Retina (tissue), 1 donor: ENCODE results near the gene ABCA7.
"Not testable (repeated sequence)": the region's sequence is repeated elsewhere in the genome, so short reads cannot be mapped to it uniquely, and the experiment has no call there.

ENCODE experiments used
- DNase-seq: peaks from one replicate; pipeline ENCODE4 v3.0.0-alpha.2; 2016

The ABCA7 gene

DNA sequence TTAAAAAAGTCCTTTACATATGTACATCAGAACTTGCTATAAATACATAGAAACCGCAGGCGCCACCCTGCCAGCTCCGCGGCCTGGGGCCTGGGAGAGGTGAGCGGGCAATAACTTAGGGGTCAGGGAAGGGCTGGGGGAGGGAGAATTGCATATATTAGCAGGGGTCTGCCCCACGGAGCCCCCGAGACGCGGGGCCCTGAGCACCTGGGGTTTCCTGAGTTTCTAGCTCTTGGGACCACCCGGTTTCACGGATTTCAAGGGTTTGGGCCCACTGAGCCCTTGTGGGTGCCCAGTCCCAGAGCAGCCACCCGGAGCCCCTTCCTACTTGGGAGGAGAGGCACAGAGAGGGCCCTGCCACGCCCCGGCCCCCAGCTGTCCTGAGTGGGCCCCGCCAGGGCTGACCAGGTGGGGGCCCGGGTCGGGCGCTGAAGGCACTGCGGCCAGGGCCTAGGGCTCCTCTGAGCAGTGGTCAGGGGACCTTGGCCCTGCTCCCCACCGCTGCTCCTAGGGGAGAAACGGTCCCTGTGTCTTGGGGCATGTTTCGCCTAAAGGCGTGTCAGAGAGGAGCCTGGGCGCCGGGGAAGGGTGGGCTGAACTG is 67.9 kb downstream of the ABCA7 start:
- DNase-seq, result no peak

DNA sequence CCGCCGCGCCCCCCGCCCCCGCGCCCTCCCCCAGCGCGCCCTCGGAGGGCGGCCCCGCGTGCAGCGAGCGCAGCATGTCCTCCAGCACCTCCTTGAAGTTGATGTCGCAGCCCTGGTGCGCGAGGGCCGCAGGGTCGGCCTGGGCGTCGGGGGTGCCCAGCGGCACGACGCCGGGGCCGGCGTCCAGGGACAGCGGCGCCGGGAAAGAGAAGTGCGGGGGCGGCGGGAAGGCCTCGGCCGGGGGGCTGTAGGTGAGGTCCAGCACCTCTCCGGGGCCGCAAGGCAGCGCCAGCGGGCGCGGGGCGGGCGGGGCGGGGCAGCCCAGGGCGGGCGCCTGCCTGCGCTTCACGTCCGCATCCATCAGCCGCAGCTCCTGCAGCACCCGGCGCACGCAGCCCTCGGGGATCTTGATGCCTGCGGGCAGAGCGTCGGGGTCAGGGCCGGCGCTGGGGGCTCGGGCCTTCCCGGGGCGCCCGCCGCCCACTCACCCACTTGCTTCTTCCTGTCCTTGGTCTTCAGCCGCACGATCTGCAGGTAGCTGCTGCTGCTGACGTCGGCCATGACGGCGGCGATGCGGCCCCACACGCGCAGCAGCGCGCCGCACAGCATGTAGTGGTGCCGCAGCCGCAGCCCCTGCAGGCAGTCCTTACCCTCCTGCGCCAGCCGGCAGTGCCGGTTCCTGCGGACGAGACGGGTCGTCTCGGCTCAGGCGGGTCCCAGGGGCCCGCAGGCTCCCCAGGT is 68.6 kb downstream of the ABCA7 start:
- no peak for DNase-seq

DNA sequence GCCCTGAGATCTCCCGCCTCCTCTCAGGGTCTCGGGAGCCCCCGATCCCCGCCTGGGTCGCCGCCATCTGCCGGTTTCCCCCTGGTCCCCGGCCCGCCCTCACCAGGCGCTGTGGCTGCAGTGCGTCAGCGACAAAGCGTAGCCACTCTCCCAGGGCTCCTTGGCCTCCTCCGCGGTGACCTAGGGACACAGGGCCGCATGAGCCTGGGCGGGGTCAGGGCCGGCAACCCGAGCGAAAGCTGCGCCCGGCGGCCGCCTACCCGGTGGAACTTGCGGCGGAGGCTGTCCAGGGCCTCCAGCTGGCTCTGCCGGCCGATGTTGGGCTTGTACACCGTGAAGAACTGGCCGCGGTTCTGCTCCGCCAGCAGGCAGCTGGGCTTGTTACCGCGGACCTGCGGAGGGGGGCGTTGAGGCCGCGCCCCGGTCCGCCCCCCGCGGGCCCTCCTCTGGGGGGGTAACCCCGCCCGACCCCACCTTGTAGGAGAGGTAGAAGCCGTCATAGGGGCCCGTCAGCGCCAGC is 69.2 kb downstream of the ABCA7 start:
- no peak for DNase-seq

DNA sequence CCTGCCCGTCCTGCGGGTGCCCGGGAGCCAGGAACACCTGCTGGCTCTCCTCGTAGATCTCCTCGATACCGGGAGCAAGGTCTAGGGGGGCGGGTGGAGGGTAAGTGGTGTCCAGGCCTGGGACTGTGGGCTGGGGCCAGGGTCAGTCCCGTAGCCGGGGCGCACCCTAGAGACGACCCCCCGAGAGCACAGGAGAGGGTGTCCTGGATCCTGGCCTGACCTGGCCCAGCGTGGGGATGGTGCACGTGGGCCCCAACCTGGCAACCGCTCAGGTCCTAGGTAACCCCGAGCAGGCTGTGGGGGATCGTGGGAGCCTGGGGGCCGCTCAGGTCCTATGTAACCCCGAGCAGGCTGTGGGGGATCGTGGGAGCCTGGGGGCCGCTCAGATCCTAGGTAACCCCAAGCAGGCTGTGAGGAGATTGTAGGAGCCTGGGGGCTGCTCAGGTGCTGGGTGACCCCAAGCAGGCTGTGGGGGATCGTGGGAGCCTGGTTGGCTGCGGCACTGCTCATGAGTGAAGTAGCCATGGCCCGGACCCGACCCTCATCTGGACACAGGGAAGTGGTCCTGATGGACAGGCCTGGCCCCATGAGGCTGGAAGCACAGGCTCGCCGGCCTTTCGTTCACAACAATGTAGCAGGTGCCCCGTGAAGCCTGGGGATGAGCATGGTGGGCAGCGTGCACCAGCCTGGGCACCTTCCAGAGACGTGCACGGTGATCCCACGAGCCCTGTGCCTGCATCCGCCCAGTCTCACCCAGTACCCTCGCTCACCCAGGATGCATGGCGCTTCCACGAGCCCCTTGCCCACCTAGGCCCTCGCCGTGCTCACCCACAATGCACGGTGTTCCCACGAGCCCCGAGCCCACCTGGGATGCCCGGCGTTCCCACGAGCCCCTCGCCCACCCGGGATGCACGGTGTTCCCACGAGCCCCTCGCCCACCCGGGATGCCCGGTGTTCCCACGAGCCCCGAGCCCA is 70.1 kb downstream of the ABCA7 start:
- no peak for DNase-seq

DNA sequence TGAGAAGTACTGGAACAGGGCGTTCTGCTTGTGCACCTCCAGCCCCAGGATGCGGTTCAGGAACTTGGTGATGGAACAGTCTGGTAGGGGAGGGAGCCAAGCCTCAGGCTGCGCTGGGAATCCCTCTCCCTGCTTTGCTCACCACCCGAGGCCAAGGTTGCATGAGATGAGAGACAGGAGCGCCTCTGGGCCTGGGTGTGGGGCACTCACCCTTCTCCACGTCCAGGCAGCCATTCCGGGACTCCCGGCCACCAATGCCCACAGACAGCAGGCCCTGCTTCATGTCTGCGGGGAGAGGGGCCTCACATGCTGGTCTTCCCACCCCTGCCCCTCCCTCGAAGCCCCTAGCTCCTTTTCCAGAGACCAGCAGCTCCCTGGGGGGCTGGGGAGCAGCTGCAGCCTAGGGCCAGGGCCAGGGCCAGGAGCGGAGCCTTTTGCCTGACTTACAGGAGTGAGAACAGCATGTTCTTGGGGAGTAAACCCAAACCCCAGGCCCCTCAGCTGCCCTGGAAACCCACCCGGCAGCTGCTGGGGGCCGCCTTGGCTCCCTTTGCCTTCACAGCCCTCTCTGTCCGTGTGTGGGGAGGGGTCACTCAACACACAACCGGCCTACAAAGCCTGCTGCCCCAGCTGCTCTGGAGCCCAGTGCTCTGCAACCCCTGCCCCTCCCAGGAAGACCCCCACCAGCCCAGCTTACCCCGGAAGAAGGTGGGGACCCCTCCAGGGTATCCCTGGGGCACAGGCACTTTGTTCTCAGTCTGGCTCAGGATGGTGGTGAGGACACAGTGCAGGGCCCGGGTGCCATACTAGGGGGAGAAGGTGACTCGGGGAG is 71.1 kb downstream of the ABCA7 start:
- DNase-seq, result peak; percentile 51

DNA sequence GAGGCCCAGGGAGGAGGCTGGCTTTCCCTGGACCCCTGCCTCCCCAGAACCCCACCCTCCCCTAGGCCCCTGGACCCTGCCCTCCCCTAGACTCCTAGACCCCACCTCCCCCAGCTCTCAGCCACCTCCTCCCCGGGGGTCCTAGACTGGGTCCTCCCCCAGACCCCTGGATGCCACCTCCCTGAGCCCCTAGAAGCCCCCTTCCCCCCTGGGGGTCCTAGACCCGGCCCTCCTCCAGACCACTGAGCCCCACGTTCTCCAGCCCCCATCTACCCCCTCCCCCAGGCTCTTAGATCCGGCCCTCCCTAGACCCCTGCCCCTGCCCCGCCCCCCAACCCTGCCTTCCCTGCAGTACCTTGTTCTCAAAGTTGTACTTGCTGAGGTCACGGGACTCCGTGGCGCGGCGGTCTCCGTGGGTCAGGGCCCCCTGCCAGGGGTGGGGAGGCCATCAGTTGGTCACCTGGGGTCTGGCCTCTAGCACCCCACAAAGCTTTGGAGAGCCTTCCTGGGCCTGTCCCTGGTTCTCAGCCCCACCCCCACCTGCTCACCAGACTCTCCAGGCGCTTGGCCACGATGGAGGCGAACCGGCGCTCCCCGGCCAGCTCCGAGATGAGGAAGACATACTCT is 71.8 kb downstream of the ABCA7 start:
- DNase-seq, result no peak

DNA sequence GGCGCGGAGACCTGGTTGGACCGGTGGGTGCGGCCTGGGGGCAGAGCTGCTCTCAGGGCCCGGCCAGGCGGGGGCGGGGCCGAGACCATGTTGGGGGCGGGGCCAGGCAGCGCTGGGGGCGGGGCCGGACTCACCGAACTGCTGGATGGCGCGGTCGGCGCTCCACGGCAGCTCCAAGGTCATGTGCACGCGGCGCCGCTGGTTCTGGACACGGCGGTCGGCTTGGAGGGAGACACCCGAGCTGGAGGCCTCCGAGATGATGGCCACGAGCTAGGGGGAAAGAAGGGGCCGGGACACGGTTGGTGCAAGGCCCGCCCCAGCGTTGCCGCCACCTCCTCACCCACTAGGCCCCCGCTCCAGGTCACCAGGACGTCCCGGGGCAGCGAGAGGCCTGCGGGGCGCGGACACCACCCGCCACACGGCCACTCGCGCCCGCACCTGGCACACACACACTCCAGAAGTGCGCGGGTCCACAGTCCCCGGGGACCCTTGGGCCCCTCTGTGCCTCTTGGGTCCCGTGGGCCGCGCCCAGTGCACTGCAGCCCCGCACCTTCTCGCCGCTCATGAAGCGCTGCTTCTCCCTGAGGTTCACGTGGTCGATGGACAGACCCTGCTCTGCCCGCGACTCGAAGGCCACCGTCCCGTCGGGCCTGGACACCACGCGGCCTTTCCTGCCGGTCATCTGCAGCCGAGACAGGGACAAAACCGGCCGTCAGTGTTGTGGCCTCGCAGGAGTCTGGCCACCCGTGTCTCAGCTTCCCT is 72.5 kb downstream of the ABCA7 start:
- no peak for DNase-seq

DNA sequence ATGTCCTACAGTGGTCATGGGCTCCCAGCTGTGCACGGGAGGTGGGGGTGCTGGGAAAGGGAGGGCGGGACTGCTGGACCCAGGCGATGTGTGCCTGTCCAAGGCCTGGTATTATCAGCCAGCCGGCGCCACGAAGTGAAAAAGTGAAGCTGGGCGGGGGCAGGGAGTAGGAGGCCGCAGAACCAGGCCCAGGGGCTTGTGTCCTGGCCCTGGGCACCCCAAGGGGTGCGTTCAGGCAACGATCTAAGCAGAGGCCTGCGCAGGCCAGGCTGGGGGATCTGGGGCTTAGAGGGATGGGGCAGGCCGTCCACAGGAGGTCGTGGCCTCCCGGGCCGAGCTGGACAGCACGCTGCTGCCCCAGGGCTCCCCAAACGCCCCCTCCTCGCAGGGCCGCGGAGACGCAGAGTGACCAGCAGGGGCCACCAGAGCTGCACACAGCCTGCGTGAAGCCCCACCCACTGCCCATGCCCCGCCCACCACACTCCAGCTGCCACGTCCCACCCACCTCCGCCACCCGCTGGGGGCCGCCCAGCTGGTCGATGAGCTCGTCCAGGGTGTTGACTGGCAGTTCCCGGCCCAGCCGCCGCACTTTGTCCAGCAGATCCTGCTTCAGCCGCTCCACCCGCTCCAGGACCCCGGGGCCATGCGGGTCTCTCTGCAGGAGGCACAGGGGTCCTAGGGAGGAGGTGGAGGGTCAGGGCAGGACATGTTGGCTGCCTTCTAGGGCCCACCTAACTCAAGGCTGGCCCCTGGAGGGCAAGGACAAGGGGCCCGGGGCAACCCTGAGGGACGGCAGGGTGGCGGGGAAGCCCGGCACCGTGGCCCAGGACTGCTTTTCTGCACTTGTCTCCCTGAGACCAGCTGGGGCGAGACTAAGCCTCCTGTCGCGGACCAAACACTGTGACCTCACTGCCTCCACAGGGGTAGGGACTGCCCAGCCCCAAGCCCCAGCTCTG is 73.4 kb downstream of the ABCA7 start:
- peak; percentile 91 for DNase-seq

DNA sequence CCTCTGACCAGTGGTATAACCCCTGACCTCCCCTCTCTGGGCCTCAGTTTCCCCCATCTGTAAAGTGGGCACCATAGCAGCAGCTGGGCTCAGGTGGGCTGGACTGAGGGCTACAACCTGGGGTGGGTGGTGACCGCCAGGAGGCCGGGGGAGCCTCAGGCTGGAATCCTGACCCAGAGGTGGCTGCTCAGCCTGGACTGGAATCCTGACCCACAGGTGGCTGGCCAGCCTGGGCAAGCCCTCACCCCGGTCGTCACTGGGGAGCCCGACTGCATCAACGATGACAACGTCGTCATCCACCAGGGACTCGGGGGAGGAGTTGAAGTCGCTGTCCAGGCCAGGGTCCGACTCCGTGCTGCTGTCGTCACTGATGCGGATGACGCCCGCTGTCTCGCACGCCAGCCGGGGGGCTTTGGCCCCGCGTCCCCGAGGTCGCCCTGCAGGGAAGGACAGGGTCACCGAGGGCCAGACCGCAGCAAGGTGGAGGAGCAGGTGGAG is 74.1 kb downstream of the ABCA7 start:
- DNase-seq, result no peak

DNA sequence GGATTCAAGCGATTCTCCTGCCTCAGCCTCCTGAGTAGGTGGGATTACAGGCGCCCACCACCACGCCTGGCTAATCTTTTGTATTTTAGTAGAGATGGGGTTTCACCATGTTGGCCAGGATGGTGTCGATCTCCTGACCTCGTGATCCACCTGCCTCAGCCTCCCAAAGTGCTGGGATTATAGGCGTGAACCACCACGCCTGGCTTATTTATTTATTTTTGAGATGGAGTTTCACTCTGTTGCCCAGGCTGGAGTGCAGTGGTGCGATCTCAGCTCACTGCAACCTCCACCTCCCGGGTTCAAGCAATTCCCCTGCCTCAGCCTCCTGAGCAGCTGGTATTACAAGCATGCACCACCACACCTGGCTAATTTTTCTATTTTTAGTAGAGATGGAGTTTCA is 74.8 kb downstream of the ABCA7 start:
- DNase-seq, result not testable (repeated sequence)
